ENCODE results near the gene B4GALT2. TPM values are rescaled to one million over a fixed set of nuclear protein-coding genes. Genes with fewer than 3 reads are reported as not detected.

The B4GALT2 gene
- total RNA-seq, 1 experiment from 2014 or later, result 76.8 TPM

DNA sequence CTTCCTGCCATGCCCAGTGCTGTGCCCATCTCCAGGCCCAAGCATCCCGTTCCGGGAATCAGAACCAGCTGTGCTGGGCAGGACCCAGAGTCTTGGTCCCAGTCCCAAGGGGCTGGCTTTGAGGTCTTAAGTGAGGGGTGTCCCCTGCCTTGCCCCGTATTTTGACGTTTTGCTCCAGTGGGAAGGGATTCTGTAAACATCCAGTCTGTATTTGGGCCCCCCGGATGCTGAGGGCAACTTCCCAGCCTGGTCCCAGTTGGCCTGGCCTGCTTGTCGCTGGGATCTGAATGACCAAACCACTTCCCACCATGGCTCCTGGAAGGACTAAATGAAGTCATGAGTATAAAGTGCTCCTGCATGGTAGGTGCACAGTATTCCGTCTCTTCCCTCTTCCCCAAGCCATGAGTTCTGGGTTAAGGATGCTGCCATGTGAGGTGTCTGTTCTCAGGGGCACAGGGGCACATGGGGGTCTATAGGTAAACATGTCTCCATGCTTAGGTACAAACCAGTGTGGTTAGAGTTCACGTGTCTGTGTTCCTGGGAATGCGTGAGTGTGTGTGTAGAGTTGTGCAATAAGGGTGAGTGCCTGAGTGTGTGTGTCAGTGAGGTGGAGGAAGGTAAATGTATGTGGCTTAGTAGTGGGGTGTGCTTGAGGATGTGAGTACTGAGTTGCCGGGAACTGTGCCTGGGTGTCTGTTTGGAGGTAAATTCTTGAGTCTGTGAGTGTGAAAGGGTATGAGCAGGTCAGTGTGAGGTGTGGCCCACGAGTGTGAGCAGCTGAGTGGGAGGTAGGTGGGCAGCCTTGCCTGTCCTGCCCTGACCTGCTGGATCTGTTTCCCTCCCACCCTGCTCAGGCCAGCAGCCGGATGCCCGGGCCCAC, 1.5 kb downstream of the B4GALT2 start:
- intact Hi-C loops (cut with micrococcal nuclease), result no loop called here
- H3K4me1 ChIP-seq (ENCODE audit: control insufficient read depth in 1 of 2, insufficient read depth in 2 of 2, low read length in 2 of 2), result peaks cover 14 to 43% of the 10 kb centered on the region in 2 experiments; a peak in 3 of 4 replicates
- H2AFZ ChIP-seq (ENCODE audit: low read depth, low read length, poor library complexity, severe bottlenecking), result no peak overlapping the region
- ChIA-PET POLR2A (no interaction called here), RAD21 (ENCODE audit: low non-redundant PET in 1 of 2, low total read pairs in 2 of 2, uncharacterized antibody in 2 of 2, unreplicated experiment in 2 of 2) (no interaction called here), CTCF (interaction anchor here (1.6 kb wide), 1 partner anchor 217 kb away, joined by 3 read pairs; no protein-coding TSS in a partner anchor)
- no peaks in the 10 kb centered on the region for H4K20me1 ChIP-seq (ENCODE audit: insufficient read depth)
- peak overlapping the region; percentile 87 for H3K4me2 ChIP-seq (ENCODE audit: low read length)
- DNase-seq (ENCODE audit: low read depth, low spot score), result no peak
- TF ChIP-seq SP1 (IDR thresholded peaks at IDR 0.05; ENCODE audit: low read depth) (no peak), FOSL1 (IDR thresholded peaks at IDR 0.05; ENCODE audit: low read depth) (no peak), TCF7L2 (IDR thresholded peaks at IDR 0.05; ENCODE audit: borderline replicate concordance, extremely low read depth, insufficient read depth, insufficient read length) (no peak), SRF (IDR thresholded peaks at IDR 0.05; ENCODE audit: low read depth) (no peak), ZNF274 (IDR thresholded peaks at IDR 0.05; ENCODE audit: low read depth, low read length) (no peak)
- TF ChIP-seq, protein P1, sequence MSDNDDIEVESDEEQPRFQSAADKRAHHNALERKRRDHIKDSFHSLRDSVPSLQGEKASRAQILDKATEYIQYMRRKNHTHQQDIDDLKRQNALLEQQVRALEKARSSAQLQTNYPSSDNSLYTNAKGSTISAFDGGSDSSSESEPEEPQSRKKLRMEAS (IDR thresholded peaks at IDR 0.05), result no peak
- H3K79me2 ChIP-seq (ENCODE audit: insufficient read depth, low read length), result peaks cover 74% of the 10 kb centered on the region
- peaks cover 9 to 50% of the 10 kb centered on the region in 2 experiments; a peak in 3 of 4 replicates for H3K36me3 ChIP-seq (ENCODE audit: control insufficient read depth in 1 of 2, insufficient read depth in 2 of 2, low read length in 2 of 2)
- H3K9me3 ChIP-seq (ENCODE audit: control insufficient read depth in 1 of 2, insufficient read depth in 1 of 2, low read depth in 1 of 2, low read length in 2 of 2), result no peaks in the 10 kb centered on the region
- H3K9ac ChIP-seq (ENCODE audit: low read length), result peak overlapping the region; percentile 85
- ATAC-seq, result 0 out of 2 replicates have a peak, but pooled peaks have one; percentile 0
- peak overlapping the region; percentile 81 for H3K27ac ChIP-seq (ENCODE audit: low read depth, low read length)
- no TSS peak for BruUV-seq (replicated peaks)
- H3K27me3 ChIP-seq (ENCODE audit: insufficient read depth, low read length), result no peaks in the 10 kb centered on the region
- H3K9me2 ChIP-seq (ENCODE audit: insufficient read depth), result no peaks in the 10 kb centered on the region
- peak overlapping the region; percentile 62 to 81 for H3K4me3 ChIP-seq (replicated peaks in 1 of 2; ENCODE audit: low read depth in 1 of 2, low read length in 2 of 2)

DNA sequence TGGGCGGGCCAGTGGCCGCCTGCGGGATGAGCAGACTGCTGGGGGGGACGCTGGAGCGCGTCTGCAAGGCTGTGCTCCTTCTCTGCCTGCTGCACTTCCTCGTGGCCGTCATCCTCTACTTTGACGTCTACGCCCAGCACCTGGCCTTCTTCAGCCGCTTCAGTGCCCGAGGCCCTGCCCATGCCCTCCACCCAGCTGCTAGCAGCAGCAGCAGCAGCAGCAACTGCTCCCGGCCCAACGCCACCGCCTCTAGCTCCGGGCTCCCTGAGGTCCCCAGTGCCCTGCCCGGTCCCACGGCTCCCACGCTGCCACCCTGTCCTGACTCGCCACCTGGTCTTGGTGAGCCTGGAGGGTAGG, 2.1 kb downstream of the B4GALT2 start:
- H2AFZ ChIP-seq (ENCODE audit: low read depth, low read length, poor library complexity, severe bottlenecking), result no peak overlapping the region

More for the DNA sequence above, 2.1 kb downstream of the B4GALT2 start:
- intact Hi-C loops (cut with micrococcal nuclease), result no loop called here
- Histone ChIP-seq H3K4me2 (ENCODE audit: low read length) (peak overlapping the region; percentile 87; the same call in 1 of the 2 replicates), H3K4me1 (ENCODE audit: control insufficient read depth in 1 of 2, insufficient read depth in 2 of 2, low read length in 2 of 2) (peaks cover 9 to 37% of the 10 kb centered on the region in 2 experiments; a peak in 3 of 4 replicates), H4K20me1 (ENCODE audit: insufficient read depth) (no peaks in the 10 kb centered on the region), H3K27me3 (ENCODE audit: insufficient read depth, low read length) (no peaks in the 10 kb centered on the region), H3K27ac (ENCODE audit: low read depth, low read length) (no peak overlapping the region; the same call in 1 of the 2 replicates), H3K9me3 (ENCODE audit: control insufficient read depth in 1 of 2, insufficient read depth in 1 of 2, low read depth in 1 of 2, low read length in 2 of 2) (no peaks in the 10 kb centered on the region), H3K36me3 (ENCODE audit: control insufficient read depth in 1 of 2, insufficient read depth in 2 of 2, low read length in 2 of 2) (peaks cover 11 to 56% of the 10 kb centered on the region in 2 experiments; a peak in 3 of 4 replicates), H3K79me2 (ENCODE audit: insufficient read depth, low read length) (peaks cover 68% of the 10 kb centered on the region), H3K9me2 (ENCODE audit: insufficient read depth) (no peaks in the 10 kb centered on the region), H3K9ac (ENCODE audit: low read length) (no peak overlapping the region), H3K4me3 (replicated peaks in 1 of 2; ENCODE audit: low read depth in 1 of 2, low read length in 2 of 2) (no peak overlapping the region)
- no TSS peak for BruUV-seq (replicated peaks)
- no peak for DNase-seq (ENCODE audit: low read depth, low spot score)
- TF ChIP-seq, protein P2, sequence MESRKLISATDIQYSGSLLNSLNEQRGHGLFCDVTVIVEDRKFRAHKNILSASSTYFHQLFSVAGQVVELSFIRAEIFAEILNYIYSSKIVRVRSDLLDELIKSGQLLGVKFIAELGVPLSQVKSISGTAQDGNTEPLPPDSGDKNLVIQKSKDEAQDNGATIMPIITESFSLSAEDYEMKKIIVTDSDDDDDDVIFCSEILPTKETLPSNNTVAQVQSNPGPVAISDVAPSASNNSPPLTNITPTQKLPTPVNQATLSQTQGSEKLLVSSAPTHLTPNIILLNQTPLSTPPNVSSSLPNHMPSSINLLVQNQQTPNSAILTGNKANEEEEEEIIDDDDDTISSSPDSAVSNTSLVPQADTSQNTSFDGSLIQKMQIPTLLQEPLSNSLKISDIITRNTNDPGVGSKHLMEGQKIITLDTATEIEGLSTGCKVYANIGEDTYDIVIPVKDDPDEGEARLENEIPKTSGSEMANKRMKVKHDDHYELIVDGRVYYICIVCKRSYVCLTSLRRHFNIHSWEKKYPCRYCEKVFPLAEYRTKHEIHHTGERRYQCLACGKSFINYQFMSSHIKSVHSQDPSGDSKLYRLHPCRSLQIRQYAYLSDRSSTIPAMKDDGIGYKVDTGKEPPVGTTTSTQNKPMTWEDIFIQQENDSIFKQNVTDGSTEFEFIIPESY (IDR thresholded peaks at IDR 0.05; ENCODE audit: extremely low read depth, insufficient replicate concordance, low read length), result no peak
- no peak for TF ChIP-seq JUND (IDR thresholded peaks at IDR 0.05)
- no peak for TF ChIP-seq ZFX (IDR thresholded peaks at IDR 0.05)
- TF ChIP-seq, protein P3, sequence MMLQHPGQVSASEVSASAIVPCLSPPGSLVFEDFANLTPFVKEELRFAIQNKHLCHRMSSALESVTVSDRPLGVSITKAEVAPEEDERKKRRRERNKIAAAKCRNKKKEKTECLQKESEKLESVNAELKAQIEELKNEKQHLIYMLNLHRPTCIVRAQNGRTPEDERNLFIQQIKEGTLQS (IDR thresholded peaks at IDR 0.05), result no peak
- no peak for TF ChIP-seq ZNF274 (IDR thresholded peaks at IDR 0.05; ENCODE audit: low read depth, low read length)
- TF ChIP-seq POLR2AphosphoS5 (IDR thresholded peaks at IDR 0.05; ENCODE audit: low read depth, low read length), result no peak
- no peak for TF ChIP-seq TCF7L2 (IDR thresholded peaks at IDR 0.05; ENCODE audit: borderline replicate concordance, extremely low read depth, insufficient read depth, insufficient read length)
- TF ChIP-seq, protein P4, sequence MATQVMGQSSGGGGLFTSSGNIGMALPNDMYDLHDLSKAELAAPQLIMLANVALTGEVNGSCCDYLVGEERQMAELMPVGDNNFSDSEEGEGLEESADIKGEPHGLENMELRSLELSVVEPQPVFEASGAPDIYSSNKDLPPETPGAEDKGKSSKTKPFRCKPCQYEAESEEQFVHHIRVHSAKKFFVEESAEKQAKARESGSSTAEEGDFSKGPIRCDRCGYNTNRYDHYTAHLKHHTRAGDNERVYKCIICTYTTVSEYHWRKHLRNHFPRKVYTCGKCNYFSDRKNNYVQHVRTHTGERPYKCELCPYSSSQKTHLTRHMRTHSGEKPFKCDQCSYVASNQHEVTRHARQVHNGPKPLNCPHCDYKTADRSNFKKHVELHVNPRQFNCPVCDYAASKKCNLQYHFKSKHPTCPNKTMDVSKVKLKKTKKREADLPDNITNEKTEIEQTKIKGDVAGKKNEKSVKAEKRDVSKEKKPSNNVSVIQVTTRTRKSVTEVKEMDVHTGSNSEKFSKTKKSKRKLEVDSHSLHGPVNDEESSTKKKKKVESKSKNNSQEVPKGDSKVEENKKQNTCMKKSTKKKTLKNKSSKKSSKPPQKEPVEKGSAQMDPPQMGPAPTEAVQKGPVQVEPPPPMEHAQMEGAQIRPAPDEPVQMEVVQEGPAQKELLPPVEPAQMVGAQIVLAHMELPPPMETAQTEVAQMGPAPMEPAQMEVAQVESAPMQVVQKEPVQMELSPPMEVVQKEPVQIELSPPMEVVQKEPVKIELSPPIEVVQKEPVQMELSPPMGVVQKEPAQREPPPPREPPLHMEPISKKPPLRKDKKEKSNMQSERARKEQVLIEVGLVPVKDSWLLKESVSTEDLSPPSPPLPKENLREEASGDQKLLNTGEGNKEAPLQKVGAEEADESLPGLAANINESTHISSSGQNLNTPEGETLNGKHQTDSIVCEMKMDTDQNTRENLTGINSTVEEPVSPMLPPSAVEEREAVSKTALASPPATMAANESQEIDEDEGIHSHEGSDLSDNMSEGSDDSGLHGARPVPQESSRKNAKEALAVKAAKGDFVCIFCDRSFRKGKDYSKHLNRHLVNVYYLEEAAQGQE (IDR thresholded peaks at IDR 0.05; ENCODE audit: low read depth), result no peak
- no peak for TF ChIP-seq SIN3A (IDR thresholded peaks at IDR 0.05; ENCODE audit: low read depth)
- CTCF ChIA-PET, result no interaction called here
- POLR2A ChIA-PET, result no interaction called here
- RAD21 ChIA-PET (ENCODE audit: low non-redundant PET in 1 of 2, low total read pairs in 2 of 2, uncharacterized antibody in 2 of 2, unreplicated experiment in 2 of 2), result no interaction called here
- no peak for ATAC-seq

Measured in HCT116 (cell line).